Measurements from ENCODE around the gene PRB2. TPM values are rescaled to one million over a fixed set of nuclear protein-coding genes. Genes with fewer than 3 reads are reported as not detected.
A peak's percentile ranks its signal among the peaks of the same experiment; 100 is the strongest.
"Not testable (repeated sequence)": the region's sequence is repeated elsewhere in the genome, so short reads cannot be mapped to it uniquely, and the experiment has no call there.

PRB2 gene
- total and polyA plus RNA-seq, 11 donors = not detected

- H3K4me3 ChIP-seq = no peak overlapping the region
- TF ChIP-seq, protein P1, sequence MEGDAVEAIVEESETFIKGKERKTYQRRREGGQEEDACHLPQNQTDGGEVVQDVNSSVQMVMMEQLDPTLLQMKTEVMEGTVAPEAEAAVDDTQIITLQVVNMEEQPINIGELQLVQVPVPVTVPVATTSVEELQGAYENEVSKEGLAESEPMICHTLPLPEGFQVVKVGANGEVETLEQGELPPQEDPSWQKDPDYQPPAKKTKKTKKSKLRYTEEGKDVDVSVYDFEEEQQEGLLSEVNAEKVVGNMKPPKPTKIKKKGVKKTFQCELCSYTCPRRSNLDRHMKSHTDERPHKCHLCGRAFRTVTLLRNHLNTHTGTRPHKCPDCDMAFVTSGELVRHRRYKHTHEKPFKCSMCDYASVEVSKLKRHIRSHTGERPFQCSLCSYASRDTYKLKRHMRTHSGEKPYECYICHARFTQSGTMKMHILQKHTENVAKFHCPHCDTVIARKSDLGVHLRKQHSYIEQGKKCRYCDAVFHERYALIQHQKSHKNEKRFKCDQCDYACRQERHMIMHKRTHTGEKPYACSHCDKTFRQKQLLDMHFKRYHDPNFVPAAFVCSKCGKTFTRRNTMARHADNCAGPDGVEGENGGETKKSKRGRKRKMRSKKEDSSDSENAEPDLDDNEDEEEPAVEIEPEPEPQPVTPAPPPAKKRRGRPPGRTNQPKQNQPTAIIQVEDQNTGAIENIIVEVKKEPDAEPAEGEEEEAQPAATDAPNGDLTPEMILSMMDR (IDR thresholded peaks at IDR 0.05) = no peak
- TF ChIP-seq POLR2A (IDR thresholded peaks at IDR 0.05) = no peak
- H3K27ac ChIP-seq = no peak overlapping the region
- DNase-seq (no peak), ATAC-seq (no peak)
- H3K36me3 ChIP-seq = no peaks in the 10 kb centered on the region
- peaks cover 0 to 12% (median 0%) of the 10 kb centered on the region in 12 donors for H3K9me3 ChIP-seq
- H3K4me1 ChIP-seq = no peaks in the 10 kb centered on the region
- H3K27me3 ChIP-seq = no peaks in the 10 kb centered on the region
- intact Hi-C loops (cut with DNase I) = no loop called here
Measured at GRCh38 chr12:11412731-11413130, 17.4 kb upstream of the PRB2 start.

DNA sequence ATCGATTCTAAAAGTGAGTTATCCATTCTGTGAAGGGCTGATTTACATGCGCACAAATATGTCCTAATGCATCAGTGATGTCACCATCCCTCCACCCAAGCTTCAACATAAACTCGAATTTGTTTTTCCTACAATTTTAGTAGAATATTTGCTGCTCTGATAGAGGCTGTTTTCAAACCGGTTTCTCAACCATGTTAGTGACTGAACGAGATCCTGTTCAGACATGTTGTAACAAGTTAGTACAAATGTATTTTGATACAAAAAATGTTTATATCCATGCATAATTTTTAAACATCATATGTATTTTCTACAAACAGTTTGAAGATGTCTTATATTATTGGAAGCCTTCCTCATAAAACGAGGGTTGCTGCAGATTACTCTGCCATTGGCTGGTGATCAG lies 12.7 kb upstream of the PRB2 start:
- WGBS, 4 donors = 80 to 82% (median 81%) methylated on average over 6 of the region's 6 CpGs
- Histone ChIP-seq H3K9me3 (peaks cover 0 to 12% (median 0%) of the 10 kb centered on the region in 12 donors), H3K4me1 (no peaks in the 10 kb centered on the region), H3K27me3 (no peaks in the 10 kb centered on the region), H3K36me3 (no peaks in the 10 kb centered on the region), H3K4me3 (no peak overlapping the region), H3K27ac (no peak overlapping the region)
- no peak for TF ChIP-seq POLR2A (IDR thresholded peaks at IDR 0.05)
- TF ChIP-seq, protein P1 (IDR thresholded peaks at IDR 0.05) = no peak
- intact Hi-C loops (cut with DNase I) = no loop called here
- DNase-seq (no peak), ATAC-seq (no peak)

DNA sequence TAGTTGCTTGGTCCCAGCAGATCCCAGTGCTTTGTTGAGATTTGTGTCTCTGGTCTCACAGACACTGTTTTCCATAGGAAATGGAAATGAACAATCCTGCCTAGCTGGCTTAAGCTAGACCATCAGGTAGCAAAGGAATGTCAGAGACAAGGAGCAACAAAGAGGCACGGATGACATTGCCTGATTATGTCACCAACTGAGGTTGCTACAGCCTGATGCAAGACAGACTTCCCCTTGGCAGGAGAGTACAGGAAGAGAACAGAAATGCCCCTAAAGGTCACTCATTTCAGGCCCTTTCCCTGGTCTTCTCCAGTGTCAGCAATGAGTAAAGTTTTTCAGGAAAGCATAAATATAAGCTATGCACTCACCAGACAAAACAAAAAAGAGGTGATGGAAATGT lies 2.0 kb upstream of the PRB2 start:
- no peaks in the 10 kb centered on the region for H3K9me3 ChIP-seq
- WGBS, 4 donors = 0 to 20% (median 5%) methylated on average over 1 of the region's 1 CpG
- intact Hi-C loops (cut with DNase I) = no loop called here
- no peaks in the 10 kb centered on the region for H3K27me3 ChIP-seq
- no peaks in the 10 kb centered on the region for H3K4me1 ChIP-seq
- ATAC-seq = peak in 1 of 4 donors; percentile 46
- H3K4me3 ChIP-seq = no peak overlapping the region
- TF ChIP-seq, protein P1 (IDR thresholded peaks at IDR 0.05) = no peak
- TF ChIP-seq POLR2A (IDR thresholded peaks at IDR 0.05) = no peak
- no peak for DNase-seq
- no peaks in the 10 kb centered on the region for H3K36me3 ChIP-seq
- no peak overlapping the region for H3K27ac ChIP-seq

DNA sequence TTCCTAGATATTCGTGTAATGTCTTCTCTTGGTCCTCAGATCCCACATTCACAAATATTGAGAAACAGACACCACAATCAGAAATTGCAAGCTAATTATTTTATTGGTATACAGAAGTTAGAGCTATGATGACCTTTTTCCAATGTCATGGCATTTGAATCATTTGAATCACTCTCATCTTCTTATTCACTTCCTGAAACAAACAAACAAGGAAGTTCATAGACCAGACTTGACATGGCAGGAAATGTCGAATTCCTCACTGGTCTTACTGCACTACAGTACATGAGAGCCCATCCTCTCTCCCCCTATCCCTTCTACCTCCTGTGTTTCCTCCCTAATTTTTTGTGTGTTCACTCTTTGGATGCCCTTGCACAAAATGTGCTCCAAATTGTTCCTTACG lies 3.9 kb downstream of the PRB2 start:
- H3K4me1 ChIP-seq; H3K27ac ChIP-seq; ATAC-seq; DNase-seq; H3K36me3 ChIP-seq; H3K4me3 ChIP-seq; H3K27me3 ChIP-seq; H3K9me3 ChIP-seq; intact Hi-C loops (cut with DNase I): not testable (repeated sequence)
- 59 to 78% (median 70%) methylated on average over 2 to 3 of the region's 3 CpGs for WGBS, 4 donors

- WGBS, 4 donors = 62 to 87% (median 72%) methylated on average over 3 of the region's 3 CpGs
- H3K4me1 ChIP-seq; H3K4me3 ChIP-seq; H3K27me3 ChIP-seq; H3K27ac ChIP-seq; ATAC-seq; DNase-seq; intact Hi-C loops (cut with DNase I); H3K36me3 ChIP-seq: not testable (repeated sequence)
- peaks cover 0 to 60% (median 4%) of the 10 kb centered on the region in 12 donors for H3K9me3 ChIP-seq
Measured at GRCh38 chr12:11377420-11377819, 17.9 kb downstream of the PRB2 start.

Data from heart left ventricle (tissue), 16 donors.